ENCODE results near the gene WBP1. TPM values are rescaled to one million over a fixed set of nuclear protein-coding genes. Genes with fewer than 3 reads are reported as not detected.

The WBP1 gene
- total RNA-seq, 1 experiment from 2014 or later, result 67.6 TPM

DNA sequence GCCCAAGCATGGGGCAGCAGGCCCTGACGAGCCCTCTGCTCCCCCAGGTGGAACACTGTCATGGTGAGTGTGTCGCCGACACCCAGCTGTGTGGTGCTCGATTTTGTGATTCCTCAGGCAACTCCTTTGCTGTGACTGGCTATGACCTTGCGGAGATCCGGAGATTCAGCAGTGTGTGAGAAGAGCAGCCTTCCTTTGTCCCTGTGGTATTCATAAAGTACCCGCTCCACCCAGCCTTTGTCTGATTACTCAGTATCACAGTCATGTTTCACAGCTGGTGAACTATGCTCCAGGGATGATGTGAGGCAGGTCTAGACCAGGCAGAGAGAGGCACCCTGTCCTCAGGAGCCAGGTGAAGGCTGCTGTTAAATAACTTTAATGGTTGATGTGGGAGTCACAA lies 32.7 kb upstream of the WBP1 start:
- no peak for TF ChIP-seq POLR2AphosphoS5 (IDR thresholded peaks at IDR 0.05; ENCODE audit: low read depth, low read length)
- TF ChIP-seq, protein P1, sequence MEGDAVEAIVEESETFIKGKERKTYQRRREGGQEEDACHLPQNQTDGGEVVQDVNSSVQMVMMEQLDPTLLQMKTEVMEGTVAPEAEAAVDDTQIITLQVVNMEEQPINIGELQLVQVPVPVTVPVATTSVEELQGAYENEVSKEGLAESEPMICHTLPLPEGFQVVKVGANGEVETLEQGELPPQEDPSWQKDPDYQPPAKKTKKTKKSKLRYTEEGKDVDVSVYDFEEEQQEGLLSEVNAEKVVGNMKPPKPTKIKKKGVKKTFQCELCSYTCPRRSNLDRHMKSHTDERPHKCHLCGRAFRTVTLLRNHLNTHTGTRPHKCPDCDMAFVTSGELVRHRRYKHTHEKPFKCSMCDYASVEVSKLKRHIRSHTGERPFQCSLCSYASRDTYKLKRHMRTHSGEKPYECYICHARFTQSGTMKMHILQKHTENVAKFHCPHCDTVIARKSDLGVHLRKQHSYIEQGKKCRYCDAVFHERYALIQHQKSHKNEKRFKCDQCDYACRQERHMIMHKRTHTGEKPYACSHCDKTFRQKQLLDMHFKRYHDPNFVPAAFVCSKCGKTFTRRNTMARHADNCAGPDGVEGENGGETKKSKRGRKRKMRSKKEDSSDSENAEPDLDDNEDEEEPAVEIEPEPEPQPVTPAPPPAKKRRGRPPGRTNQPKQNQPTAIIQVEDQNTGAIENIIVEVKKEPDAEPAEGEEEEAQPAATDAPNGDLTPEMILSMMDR (IDR thresholded peaks at IDR 0.05), result no peak
- TF ChIP-seq, protein P2, sequence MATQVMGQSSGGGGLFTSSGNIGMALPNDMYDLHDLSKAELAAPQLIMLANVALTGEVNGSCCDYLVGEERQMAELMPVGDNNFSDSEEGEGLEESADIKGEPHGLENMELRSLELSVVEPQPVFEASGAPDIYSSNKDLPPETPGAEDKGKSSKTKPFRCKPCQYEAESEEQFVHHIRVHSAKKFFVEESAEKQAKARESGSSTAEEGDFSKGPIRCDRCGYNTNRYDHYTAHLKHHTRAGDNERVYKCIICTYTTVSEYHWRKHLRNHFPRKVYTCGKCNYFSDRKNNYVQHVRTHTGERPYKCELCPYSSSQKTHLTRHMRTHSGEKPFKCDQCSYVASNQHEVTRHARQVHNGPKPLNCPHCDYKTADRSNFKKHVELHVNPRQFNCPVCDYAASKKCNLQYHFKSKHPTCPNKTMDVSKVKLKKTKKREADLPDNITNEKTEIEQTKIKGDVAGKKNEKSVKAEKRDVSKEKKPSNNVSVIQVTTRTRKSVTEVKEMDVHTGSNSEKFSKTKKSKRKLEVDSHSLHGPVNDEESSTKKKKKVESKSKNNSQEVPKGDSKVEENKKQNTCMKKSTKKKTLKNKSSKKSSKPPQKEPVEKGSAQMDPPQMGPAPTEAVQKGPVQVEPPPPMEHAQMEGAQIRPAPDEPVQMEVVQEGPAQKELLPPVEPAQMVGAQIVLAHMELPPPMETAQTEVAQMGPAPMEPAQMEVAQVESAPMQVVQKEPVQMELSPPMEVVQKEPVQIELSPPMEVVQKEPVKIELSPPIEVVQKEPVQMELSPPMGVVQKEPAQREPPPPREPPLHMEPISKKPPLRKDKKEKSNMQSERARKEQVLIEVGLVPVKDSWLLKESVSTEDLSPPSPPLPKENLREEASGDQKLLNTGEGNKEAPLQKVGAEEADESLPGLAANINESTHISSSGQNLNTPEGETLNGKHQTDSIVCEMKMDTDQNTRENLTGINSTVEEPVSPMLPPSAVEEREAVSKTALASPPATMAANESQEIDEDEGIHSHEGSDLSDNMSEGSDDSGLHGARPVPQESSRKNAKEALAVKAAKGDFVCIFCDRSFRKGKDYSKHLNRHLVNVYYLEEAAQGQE (IDR thresholded peaks at IDR 0.05; ENCODE audit: insufficient read depth in 1 of 2, low read depth in 2 of 2, low read length in 1 of 2), result no peak
- TF ChIP-seq SIN3A (IDR thresholded peaks at IDR 0.05; ENCODE audit: borderline replicate concordance, insufficient read depth, low read depth, low read length), result no peak
- TF ChIP-seq TCF7L2 (IDR thresholded peaks at IDR 0.05; ENCODE audit: low read depth, low read length), result no peak
- H3K9me3 ChIP-seq (ENCODE audit: control insufficient read depth, insufficient read depth, low read depth, low read length), result no peaks in the 10 kb centered on the region
- DNase-seq (ENCODE audit: low read depth, low spot score), result no peak
- peaks cover 6% of the 10 kb centered on the region; the same call in 1 of the 2 replicates for H3K4me1 ChIP-seq (ENCODE audit: control insufficient read depth, insufficient read depth, low read length)
- no TSS peak for BruUV-seq (replicated peaks)
- ATAC-seq, result no peak
- no peak overlapping the region for H3K27ac ChIP-seq (ENCODE audit: low read length)
- peaks cover under 1% of the 10 kb centered on the region for H3K36me3 ChIP-seq (ENCODE audit: control insufficient read depth, insufficient read depth, low read length)
- in situ Hi-C loops (cut with HindIII; ENCODE audit: low pct_unique_long_range_greater_than_20kb, low sequenced_read_pairs) (no loop called here), intact Hi-C loops (cut with micrococcal nuclease; ENCODE audit: unreplicated experiment) (no loop called here)
- CTCF ChIA-PET, result no interaction called here
- POLR2A ChIA-PET, result no interaction called here
- no peaks in the 10 kb centered on the region for H3K27me3 ChIP-seq (ENCODE audit: control insufficient read depth, insufficient read depth, low read length)
- no peak overlapping the region for H3K4me3 ChIP-seq (ENCODE audit: low read depth in 2 of 2, low read length in 2 of 2)

DNA sequence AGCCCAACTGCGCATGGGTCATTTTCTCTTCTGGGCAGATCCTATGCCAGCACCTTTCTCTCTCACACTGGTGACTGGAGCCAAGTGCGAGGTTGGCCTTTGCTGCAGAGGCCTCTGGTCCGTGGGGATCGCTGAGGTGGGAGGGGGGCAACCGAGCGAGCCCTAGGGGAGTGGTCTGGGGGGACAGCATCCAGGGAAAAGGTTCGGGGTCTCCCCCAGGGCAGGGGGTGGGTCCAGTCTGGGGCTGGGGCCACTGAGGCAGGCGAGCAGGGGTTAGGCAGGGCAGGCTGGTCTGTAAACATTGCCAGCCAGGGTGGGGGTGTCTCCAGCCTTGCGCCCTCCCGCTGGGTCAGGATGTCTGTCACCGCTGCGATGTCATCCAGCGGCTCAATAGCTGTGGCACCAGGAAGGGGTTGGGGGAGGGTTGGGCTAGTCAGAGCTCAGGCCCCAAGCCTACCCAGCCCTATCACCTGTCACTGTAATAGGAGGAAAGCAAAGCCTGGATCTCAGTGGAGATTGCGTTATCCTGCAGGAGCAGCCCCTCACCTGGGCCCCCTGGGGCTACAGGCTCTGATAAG lies 32.0 kb upstream of the WBP1 start:
- intact Hi-C loops (cut with micrococcal nuclease; ENCODE audit: unreplicated experiment) (no loop called here), in situ Hi-C loops (cut with HindIII; ENCODE audit: low pct_unique_long_range_greater_than_20kb, low sequenced_read_pairs) (no loop called here)
- ATAC-seq, result no peak
- Histone ChIP-seq H3K27me3 (ENCODE audit: control insufficient read depth, insufficient read depth, low read length) (no peaks in the 10 kb centered on the region), H3K36me3 (ENCODE audit: control insufficient read depth, insufficient read depth, low read length) (peaks cover 4% of the 10 kb centered on the region), H3K27ac (ENCODE audit: low read length) (no peak overlapping the region), H3K4me3 (ENCODE audit: low read depth in 2 of 2, low read length in 2 of 2) (no peak overlapping the region), H3K4me1 (ENCODE audit: control insufficient read depth, insufficient read depth, low read length) (peaks cover 3% of the 10 kb centered on the region; the same call in 1 of the 2 replicates), H3K9me3 (ENCODE audit: control insufficient read depth, insufficient read depth, low read depth, low read length) (no peaks in the 10 kb centered on the region)
- ChIA-PET POLR2A (no interaction called here), CTCF (no interaction called here)
- BruUV-seq (replicated peaks), result no TSS peak
- DNase-seq (ENCODE audit: low read depth, low spot score), result no peak
- TF ChIP-seq POLR2AphosphoS5 (IDR thresholded peaks at IDR 0.05; ENCODE audit: low read depth, low read length) (no peak), TCF7L2 (IDR thresholded peaks at IDR 0.05; ENCODE audit: low read depth, low read length) (no peak), SIN3A (IDR thresholded peaks at IDR 0.05; ENCODE audit: borderline replicate concordance, insufficient read depth, low read depth, low read length) (no peak)
- TF ChIP-seq, protein P1 (IDR thresholded peaks at IDR 0.05), result no peak
- TF ChIP-seq, protein P2 (IDR thresholded peaks at IDR 0.05; ENCODE audit: insufficient read depth in 1 of 2, low read depth in 2 of 2, low read length in 1 of 2), result no peak
